Panc1 (cell line): ENCODE results near the gene USP38.

ENCODE experiments used
- CTCF ChIP-seq: fragments of 450-650 bp; IDR thresholded peaks from 2 replicates; pipeline ENCODE4 v1.5.1; 2017; ENCODE audit warnings: mild to moderate bottlenecking
- POLR2AphosphoS5 ChIP-seq: IDR thresholded peaks from 2 replicates; pipeline ENCODE4 v1.6.1; 2012; ENCODE audit warnings: mild to moderate bottlenecking, low read depth, low read length, moderate library complexity
- REST ChIP-seq, 2 experiments: IDR thresholded peaks; 2 replicates each; pipeline ENCODE4 v1.6.1; 2011 to 2012; ENCODE audit warnings: low read depth in 2 of 2, control low read depth in 1 of 2, low read length in 1 of 2, mild to moderate bottlenecking in 1 of 2, moderate library complexity in 1 of 2; ENCODE audit not compliant: insufficient read depth in 1 of 2
- SIN3A ChIP-seq: IDR thresholded peaks from 2 replicates; pipeline ENCODE4 v1.6.1; 2012; ENCODE audit warnings: low read depth, mild to moderate bottlenecking, low read length, moderate library complexity, borderline replicate concordance; ENCODE audit not compliant: insufficient read depth

- TF ChIP-seq CTCF = no peak
- no peak for TF ChIP-seq POLR2AphosphoS5
- TF ChIP-seq SIN3A = no peak
- no peak for TF ChIP-seq REST (IDR thresholded peaks at IDR 0.05; ENCODE audit: insufficient read depth in 1 of 2, low read depth in 2 of 2, low read length in 1 of 2)
These were observed 1.1 kb upstream of the USP38 start for GRCh38 chr4:143183513-143184216.
